Pulmonary artery endothelial cell (primary cell): Measurements from ENCODE around the gene HS3ST3A1. TPM values are rescaled to one million over a fixed set of nuclear protein-coding genes. Genes with fewer than 3 reads are reported as not detected.
"Not testable (repeated sequence)": the region's sequence is repeated elsewhere in the genome, so short reads cannot be mapped to it uniquely, and the experiment has no call there.

Experiments used
- DNase-seq: peaks from one replicate; pipeline ENCODE4 v3.0.0-alpha.2; 2011; ENCODE audit warnings: low read depth, low spot score
- total RNA-seq: library from RNA; depleted of rRNA; stranded (reverse); fragments of >200 nt; gene quantifications from 2 replicates; pipeline ENCODE4 v1.2.3, GENCODE V29; 2014

HS3ST3A1 gene
- total RNA-seq, 1 donor from 2014 or later = not detected

- DNase-seq = no peak
These were observed 62.8 kb downstream of the HS3ST3A1 start for GRCh38 chr17:13538841-13539411.

DNA sequence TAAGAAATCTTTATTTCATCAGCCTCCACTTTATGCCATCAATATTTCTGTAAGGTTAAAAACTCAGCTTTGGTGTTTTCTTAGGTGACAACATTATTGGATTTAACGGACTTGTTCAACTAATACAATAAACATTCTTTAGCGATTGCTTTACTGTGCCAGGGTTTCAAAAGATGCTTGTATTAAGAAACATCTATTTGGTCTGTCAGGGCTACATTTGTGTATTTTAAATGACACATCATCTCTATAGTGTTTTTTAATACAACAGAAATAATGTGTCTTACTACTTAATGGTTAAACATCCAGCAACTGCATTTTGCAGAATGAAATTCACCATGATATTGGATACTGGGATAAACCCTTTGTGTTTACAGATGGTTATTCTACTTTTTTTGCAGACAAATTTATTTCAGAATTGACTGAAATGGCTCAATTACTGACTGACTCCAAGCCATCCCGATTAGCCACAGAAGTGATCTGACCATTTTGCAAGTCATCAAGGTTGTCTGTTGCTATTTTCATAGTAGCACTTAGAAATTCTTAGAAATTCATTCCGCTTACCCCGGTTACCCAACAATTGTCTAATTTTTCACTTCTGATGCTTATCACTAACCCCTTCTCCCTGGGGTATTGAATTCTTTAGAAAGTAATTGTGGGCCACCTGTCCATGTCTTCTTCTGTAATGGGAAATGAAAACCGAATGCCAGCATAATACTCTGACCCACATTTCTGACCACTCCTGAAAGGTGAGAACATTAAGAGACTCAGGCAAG is 63.7 kb downstream of the HS3ST3A1 start:
- DNase-seq = no peak

DNA sequence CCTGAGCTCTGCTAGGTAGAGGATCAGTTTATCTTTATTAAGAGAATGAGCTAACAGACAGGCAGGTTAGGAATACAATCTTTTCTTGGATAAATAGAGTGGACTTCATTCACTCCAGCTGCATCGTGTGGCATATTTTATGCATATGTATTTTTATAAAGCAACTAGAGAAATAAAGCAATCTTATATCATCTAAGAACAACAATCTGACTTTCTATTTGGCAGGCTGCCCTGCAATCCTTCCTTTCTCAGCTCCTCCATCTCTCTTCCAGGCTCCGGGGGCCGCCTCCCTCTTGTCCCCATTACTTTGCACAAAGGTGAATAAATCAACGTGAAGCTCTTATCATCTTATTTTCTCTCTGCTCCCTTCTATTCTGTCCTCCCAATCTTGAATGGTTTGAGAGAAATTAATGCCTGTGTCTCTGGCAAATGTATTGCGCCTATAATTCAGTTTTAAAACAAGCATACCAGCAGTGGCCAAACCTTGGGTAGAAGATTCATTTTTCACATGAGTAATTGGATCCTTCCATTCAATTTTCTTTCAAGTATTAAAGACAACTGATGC is 64.5 kb downstream of the HS3ST3A1 start:
- no peak for DNase-seq

DNA sequence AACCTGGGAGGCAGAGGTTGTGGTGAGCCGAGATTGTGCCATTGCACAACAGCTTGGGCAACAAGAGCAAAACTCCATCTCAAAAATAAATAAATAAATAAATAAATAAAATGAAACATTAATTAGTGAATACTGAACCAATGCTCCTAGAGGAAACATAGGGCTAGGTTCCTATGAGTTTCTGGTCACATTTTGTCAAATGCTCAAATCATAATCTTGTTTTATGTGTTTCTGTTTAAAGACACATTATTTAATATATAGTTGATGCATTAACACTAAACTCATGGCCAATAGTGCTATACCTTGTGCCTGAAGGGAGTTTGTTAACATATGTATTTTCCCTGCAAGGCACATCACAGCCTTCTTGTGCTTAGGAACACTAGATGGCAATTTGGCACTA is 66.8 kb downstream of the HS3ST3A1 start:
- no peak for DNase-seq

GRCh38 chr17:13531721-13532120 is 70.0 kb downstream of the HS3ST3A1 start:
- no peak for DNase-seq

GRCh38 chr17:13525876-13526275 is 75.9 kb downstream of the HS3ST3A1 start:
- no peak for DNase-seq

DNA sequence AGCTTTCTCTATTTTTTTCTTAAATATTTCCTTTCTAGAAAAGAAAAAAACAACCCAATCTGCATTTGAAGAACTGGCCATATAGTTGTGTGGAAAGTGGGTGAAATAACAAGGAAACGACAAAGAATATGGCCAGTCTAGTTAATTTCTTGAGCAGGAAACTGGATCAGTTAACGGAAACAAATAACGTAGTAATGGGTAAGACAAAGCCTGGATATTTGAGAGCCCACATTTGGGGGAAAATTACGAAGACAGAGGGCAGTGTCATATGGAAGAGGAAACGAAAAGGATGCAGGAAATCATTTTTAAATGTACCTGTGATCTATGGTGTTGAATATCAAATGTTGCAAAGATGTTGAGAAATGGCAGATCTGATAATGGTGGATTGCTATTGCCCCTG is 78.6 kb downstream of the HS3ST3A1 start:
- DNase-seq = no peak

DNA sequence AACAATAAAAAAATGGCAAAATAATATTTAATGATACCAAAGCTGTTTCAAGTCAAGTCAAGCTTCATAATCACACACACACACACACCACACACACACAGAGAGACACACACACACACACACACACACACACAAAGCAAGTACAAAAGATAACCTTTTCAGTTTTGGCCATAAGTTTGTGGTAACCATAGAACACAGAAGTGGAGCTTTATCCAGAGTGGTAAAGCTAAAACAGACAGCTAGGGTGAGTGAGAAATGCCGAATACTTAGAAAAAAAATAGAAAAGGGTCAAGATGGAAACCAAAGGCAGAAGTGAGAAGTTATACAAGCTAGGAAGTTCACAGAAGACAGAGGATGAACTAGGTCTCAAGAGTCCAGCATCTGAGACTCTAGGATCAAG is 79.0 kb downstream of the HS3ST3A1 start:
- no peak for DNase-seq

DNA sequence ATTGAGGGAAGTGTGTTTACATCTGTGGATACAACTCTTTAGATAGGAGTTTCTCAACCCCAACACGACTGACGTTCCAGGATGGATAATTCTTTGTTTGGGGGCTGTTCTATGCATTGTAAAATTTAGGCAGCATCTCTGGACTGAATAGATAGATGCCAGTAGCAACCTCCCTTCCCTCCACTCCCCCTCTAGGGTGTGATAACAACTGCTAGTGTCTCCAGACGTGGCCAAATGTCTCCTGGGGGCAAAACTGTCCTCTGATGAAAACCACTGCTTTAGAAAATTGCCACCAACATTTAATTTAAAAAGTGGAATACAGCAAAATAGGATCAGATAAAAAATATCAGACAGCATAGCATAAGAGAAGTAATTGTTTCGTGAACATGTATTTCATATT is 79.9 kb downstream of the HS3ST3A1 start:
- DNase-seq = no peak

DNA sequence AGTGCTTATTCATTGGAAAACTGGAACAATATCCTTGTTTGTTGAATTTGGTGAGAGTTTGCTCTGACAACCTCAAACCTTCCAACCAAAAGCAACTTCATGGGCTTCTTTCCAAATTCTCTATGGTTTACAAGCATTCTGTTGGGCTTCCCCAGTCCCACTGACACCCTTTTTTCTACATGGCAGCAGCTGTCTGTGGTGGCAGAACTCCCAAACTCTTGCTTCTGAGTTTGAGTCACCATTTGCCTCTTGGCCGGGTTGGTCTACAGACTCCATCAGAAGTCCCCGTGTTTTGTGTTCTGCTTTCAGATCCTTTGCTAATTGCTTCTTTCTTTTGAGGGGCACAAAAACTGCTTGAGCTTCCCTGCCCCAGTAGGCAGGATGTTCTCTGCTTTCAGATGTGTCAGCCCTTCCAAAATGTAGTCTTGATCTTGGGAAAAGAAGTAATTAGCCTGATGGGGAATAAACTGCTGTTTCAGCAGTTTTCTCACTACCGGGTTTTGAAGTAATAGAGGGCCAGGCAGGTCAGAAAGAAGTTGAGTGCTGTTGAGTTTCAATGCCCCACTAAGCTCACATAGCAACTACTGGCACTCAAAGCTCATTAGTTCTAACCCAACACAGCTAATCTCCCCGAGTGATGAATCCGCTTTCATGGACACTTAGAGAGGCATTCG is 80.7 kb downstream of the HS3ST3A1 start:
- DNase-seq = no peak

DNA sequence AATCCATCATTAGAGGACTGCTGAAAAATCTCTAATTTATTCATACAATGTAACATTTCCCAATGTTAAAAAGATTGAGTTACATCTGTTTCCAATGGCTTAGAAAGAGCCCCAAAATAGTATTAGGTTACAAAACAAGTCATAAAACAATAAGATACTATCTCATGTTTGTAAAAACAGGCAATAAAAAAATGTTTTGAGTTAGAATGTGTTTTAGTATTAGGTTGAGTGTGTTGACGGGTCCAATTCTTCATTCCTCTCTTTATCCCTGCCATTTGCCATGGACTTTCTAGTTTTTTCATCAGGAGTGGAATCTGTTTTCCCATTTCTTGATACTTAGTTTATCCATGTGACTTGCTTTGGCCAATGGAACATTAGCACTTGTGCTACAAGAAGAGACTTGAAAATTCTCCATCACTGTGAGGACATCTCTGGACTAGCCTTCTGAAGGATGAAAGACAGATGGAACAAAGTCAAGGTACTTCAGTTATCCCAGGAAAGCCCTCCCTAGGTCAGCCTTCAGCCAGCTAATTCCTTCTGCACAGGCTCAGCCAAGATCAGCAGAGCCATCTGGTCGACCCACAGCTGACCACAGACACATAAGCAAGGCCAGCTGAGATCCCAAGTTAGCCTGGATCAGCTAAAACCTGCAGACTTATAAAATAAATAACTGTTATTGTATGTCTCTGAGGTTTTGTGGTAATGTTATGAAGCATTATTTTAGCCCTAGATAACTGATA is 83.3 kb downstream of the HS3ST3A1 start:
- DNase-seq = no peak

- no peak for DNase-seq
These were observed 88.7 kb downstream of the HS3ST3A1 start for GRCh38 chr17:13513039-13513405.

GRCh38 chr17:13510062-13510461 is 91.7 kb downstream of the HS3ST3A1 start:
- no peak for DNase-seq

- DNase-seq = no peak
These were observed 92.2 kb downstream of the HS3ST3A1 start for GRCh38 chr17:13509527-13509926.

- no peak for DNase-seq
These were observed 92.8 kb downstream of the HS3ST3A1 start for GRCh38 chr17:13508896-13509295.

DNA sequence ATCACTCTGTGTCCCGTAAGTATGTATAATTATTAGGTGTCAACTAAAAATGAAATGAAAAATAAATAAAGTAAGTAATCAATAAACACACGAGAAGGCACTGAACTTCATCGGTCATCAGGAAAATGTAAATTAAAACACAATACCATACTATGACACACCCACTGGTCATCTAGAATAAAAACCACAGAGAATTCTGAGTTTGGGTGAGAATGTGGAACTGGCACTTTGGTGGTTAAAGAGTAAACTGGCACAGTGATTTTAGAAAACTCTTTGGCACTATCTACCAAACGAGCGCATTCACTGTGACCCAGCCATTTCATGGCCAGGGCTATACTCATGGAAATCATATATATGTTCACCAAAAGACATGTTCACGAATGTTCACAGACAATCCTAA is 98.2 kb downstream of the HS3ST3A1 start:
- no peak for DNase-seq

GRCh38 chr17:13502263-13502662 is 99.5 kb downstream of the HS3ST3A1 start:
- no peak for DNase-seq

- no peak for DNase-seq
These were observed 100.8 kb downstream of the HS3ST3A1 start for GRCh38 chr17:13500947-13501346.

GRCh38 chr17:13498184-13498583 is 103.5 kb downstream of the HS3ST3A1 start:
- DNase-seq = no peak

DNA sequence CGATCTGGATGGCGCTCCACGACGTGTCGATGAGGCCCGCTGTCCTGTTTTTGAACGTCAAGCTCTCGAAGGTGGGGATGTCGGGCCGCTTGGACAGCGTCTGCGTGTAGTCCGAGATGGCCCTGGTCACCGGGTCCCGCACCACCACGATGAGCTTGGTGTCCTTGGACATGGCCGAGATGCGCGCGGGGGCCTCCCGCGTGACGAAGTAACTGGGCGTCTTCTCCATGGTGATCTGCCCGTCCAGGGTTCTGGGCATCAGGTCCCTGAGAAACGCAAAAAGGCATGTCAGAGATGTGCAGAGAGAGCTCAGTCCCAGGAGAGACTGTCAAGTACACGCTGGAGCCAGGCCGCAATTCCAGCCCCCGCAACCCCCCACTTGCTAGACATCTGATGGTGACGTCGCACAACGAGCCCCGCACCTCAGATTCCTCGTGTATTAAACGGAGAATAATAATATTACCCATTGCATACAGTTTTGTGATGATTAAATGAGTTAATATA is 105.1 kb downstream of the HS3ST3A1 start:
- not testable (repeated sequence) for DNase-seq

DNA sequence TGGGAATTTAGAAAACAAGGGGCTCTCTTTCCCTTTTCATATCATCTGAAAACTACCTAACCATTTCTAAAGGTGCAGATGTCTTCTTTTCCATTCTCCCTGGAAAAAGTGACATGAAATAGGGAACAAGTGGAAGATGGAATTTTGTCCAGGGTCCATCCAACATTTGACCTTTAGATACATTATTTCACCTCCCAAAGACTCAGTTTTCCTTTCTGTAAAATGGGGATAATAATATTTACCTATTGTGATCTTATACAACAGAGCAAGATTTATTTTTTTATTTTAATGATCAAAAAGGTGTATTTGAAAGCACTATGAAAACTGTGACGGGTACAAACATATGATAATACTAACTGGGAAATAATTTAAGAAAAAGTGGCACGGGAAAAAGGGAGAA is 106.3 kb downstream of the HS3ST3A1 start:
- DNase-seq = no peak

GRCh38 chr17:13492737-13493122 is 109.0 kb downstream of the HS3ST3A1 start:
- DNase-seq = no peak
